ENCODE measurements around the gene GRAMD1A.
A peak's percentile ranks its signal among the peaks of the same experiment; 100 is the strongest.
"Not testable (repeated sequence)": the region's sequence is repeated elsewhere in the genome, so short reads cannot be mapped to it uniquely, and the experiment has no call there.

GRAMD1A gene

GRCh38 chr19:35021016-35021415, 20.9 kb downstream of the GRAMD1A start:
- no peak for DNase-seq

GRCh38 chr19:35021596-35021995, 21.5 kb downstream of the GRAMD1A start:
- DNase-seq: no peak

- DNase-seq: no peak
Measured at GRCh38 chr19:35022460-35022859, 22.3 kb downstream of the GRAMD1A start.

- DNase-seq: no peak
Measured at GRCh38 chr19:35023428-35023827, 23.3 kb downstream of the GRAMD1A start.

- DNase-seq: no peak
Measured at GRCh38 chr19:35024095-35024494, 24.0 kb downstream of the GRAMD1A start.

- no peak for DNase-seq
Measured at GRCh38 chr19:35025969-35026368, 25.8 kb downstream of the GRAMD1A start.

- DNase-seq: no peak
Measured at GRCh38 chr19:35026418-35026817, 26.3 kb downstream of the GRAMD1A start.

- no peak for DNase-seq
Measured at GRCh38 chr19:35027009-35027408, 26.9 kb downstream of the GRAMD1A start.

GRCh38 chr19:35027851-35028599, 27.9 kb downstream of the GRAMD1A start:
- no peak for DNase-seq

- not testable (repeated sequence) for DNase-seq
Measured at GRCh38 chr19:35028600-35028885, 28.4 kb downstream of the GRAMD1A start.

GRCh38 chr19:35029275-35029736, 29.2 kb downstream of the GRAMD1A start:
- not testable (repeated sequence) for DNase-seq

GRCh38 chr19:35029737-35030256, 29.7 kb downstream of the GRAMD1A start:
- no peak for DNase-seq

GRCh38 chr19:35030257-35031071, 30.3 kb downstream of the GRAMD1A start, which contains the start of gene SCN1B:
Gene SCN1B, plus strand, starts transcription at chr19:35030470. Its CDS starts 351 bp downstream, at chr19:35030821.
- DNase-seq: peak; percentile 51

- no peak for DNase-seq
Measured at GRCh38 chr19:35031072-35031881, 31.2 kb downstream of the GRAMD1A start.

GRCh38 chr19:35032356-35032865, 32.3 kb downstream of the GRAMD1A start:
- no peak for DNase-seq

GRCh38 chr19:35033067-35034004, 33.2 kb downstream of the GRAMD1A start:
- DNase-seq: no peak

- DNase-seq: no peak
Measured at GRCh38 chr19:35034005-35034502, 33.9 kb downstream of the GRAMD1A start.

- no peak for DNase-seq
Measured at GRCh38 chr19:35034588-35035382, 34.7 kb downstream of the GRAMD1A start.

- no peak for DNase-seq
Measured at GRCh38 chr19:35037716-35038622, 37.8 kb downstream of the GRAMD1A start.
